Sigmoid colon (tissue), 7 donors: ENCODE measurements around the gene ASAP3. TPM values are rescaled to one million over a fixed set of nuclear protein-coding genes. Genes with fewer than 3 reads are reported as not detected.

ENCODE experiments used
- DNase-seq: peaks from one replicate; pipeline ENCODE4 v3.0.0-alpha.2; 2019
- H3K27ac ChIP-seq, 4 donors: fragments of 200-600 bp; sonication (generic); one replicate each; pipeline ENCODE4 v1.5.1; 2016 to 2019; ENCODE audit warnings: mild to moderate bottlenecking in 1 of 4
- H3K27me3 ChIP-seq, 3 donors: fragments of 200-600 bp; sonication (generic); one replicate each; pipeline ENCODE4 v1.5.1; 2019; ENCODE audit warnings: mild to moderate bottlenecking in 1 of 3
- H3K36me3 ChIP-seq, 4 donors: fragments of 200-600 bp; sonication (generic); one replicate each; pipeline ENCODE4 v1.5.1; 2016 to 2019
- H3K4me1 ChIP-seq, 4 donors: fragments of 200-600 bp; sonication (generic); one replicate each; pipeline ENCODE4 v1.5.1; 2017 to 2019
- H3K4me3 ChIP-seq, 4 donors: fragments of 200-600 bp; sonication (generic); one replicate each; pipeline ENCODE4 v1.5.1; 2017 to 2019; ENCODE audit warnings: mild to moderate bottlenecking in 2 of 4, moderate library complexity in 1 of 4
- H3K9me3 ChIP-seq, 4 donors: fragments of 200-600 bp in 3 of 4; sonication (generic) in 3 of 4; one replicate each; pipeline versions ENCODE4 v1.5.1 to v1.6.1; 2013 to 2019
- EP300 ChIP-seq, 4 donors: sonication (generic); formaldehyde crosslinking; IDR thresholded peaks; one replicate each; pipeline ENCODE4 v1.6.1; 2017; ENCODE audit warnings: antibody characterized with exemption in 4 of 4
- POLR2A ChIP-seq, 2 donors: fragments of 450-650 bp; IDR thresholded peaks; one replicate each; pipeline ENCODE4 v1.6.1; 2016; ENCODE audit warnings: antibody characterized with exemption in 2 of 2, mild to moderate bottlenecking in 2 of 2, moderate library complexity in 2 of 2
- POLR2AphosphoS5 ChIP-seq, 4 donors: sonication (generic); formaldehyde crosslinking; IDR thresholded peaks; one replicate each; pipeline ENCODE4 v1.6.1; 2017; ENCODE audit warnings: antibody characterized with exemption in 4 of 4
- WGBS, 2 donors: extraction: QIAGEN DNeasy Blood & Tissue Kit; methylation state at CpG; one replicate each; pipeline ENCODE4 v1.1.7; 2013; 5-methylcytosine and 5-hydroxymethylcytosine counted together
- intact Hi-C: fragments of 100-400 bp; cut with DNase I; formaldehyde crosslinking; loops from one replicate; pipeline ENCODE4 v1.15.1; 2023
- polyA plus RNA-seq, 3 donors: library from polyadenylated mRNA; stranded (reverse); fragments of 200-250 nt; gene quantifications; one replicate each; pipeline ENCODE4 v1.2.3, GENCODE V29; 2013
- total RNA-seq, 4 donors: library from RNA; depleted of rRNA; stranded (reverse); fragments of >200 nt; gene quantifications; one replicate each; pipeline ENCODE4 v1.1.0, GENCODE V29; 2016
- TF ChIP-seq, protein P1 (sequence below), 4 experiments: fragments of 450-650 bp in 3 of 4; fragments of 200-600 bp in 1 of 4; IDR thresholded peaks; one replicate each; pipeline ENCODE4 v1.5.1; 2016 to 2019; ENCODE audit warnings: antibody characterized with exemption in 4 of 4, mild to moderate bottlenecking in 3 of 4, moderate library complexity in 2 of 4
- donor health status: healthy with polysubstance abuse.
- donor health status: Bipolar disorder and iron deficiency.
- donor health status: healthy.

Gene ASAP3
- total and polyA plus RNA-seq, 7 donors = 20.6 to 51.0 (median 22.5) TPM

DNA sequence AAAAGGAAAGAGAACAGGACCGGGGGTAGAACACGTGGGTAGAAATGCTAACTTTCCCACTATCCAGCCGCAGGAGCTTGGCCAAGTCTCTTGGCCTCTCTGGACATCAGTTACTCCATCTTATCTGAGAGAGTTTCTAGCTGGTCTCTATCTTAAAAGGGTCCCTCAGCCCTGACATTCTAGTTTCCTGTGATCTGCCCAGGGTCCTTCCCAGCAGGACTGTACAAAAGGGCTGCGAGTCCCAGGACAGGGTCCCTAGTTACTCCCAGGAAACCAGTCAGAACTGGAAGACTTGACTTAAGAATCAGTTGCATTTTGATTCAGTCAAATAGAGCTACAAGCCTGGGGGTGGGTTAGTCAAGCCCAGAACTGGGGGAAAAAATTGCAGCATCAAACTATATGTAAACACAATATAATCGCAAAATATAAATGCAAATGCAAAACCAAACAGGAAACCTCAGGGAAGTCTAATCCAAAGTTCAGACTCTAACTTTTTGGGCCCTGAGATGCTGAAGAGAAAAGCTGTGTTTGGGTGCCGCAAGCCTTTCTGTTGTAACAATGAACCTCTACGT is 2.9 kb downstream of the ASAP3 start:
- no peak for DNase-seq
- Histone ChIP-seq H3K27me3 (no peaks in the 10 kb centered on the region), H3K4me1 (peaks cover 0 to 29% (median 17%) of the 10 kb centered on the region in 4 donors), H3K27ac (peak overlapping the region in 1 of 4 donors; percentile 9), H3K4me3 (no peak overlapping the region), H3K36me3 (no peaks in the 10 kb centered on the region), H3K9me3 (no peaks in the 10 kb centered on the region)
- WGBS, 2 donors = 80 to 82% methylated on average over 7 of the region's 7 CpGs
- no peak for TF ChIP-seq EP300 (IDR thresholded peaks at IDR 0.05)
- TF ChIP-seq, protein P1, sequence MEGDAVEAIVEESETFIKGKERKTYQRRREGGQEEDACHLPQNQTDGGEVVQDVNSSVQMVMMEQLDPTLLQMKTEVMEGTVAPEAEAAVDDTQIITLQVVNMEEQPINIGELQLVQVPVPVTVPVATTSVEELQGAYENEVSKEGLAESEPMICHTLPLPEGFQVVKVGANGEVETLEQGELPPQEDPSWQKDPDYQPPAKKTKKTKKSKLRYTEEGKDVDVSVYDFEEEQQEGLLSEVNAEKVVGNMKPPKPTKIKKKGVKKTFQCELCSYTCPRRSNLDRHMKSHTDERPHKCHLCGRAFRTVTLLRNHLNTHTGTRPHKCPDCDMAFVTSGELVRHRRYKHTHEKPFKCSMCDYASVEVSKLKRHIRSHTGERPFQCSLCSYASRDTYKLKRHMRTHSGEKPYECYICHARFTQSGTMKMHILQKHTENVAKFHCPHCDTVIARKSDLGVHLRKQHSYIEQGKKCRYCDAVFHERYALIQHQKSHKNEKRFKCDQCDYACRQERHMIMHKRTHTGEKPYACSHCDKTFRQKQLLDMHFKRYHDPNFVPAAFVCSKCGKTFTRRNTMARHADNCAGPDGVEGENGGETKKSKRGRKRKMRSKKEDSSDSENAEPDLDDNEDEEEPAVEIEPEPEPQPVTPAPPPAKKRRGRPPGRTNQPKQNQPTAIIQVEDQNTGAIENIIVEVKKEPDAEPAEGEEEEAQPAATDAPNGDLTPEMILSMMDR (IDR thresholded peaks at IDR 0.05) = no peak
- no peak for TF ChIP-seq POLR2AphosphoS5 (IDR thresholded peaks at IDR 0.05)
- no peak for TF ChIP-seq POLR2A (IDR thresholded peaks at IDR 0.05)
- intact Hi-C loops = loop anchor here (5.0 kb wide), 2 partner anchors 51 to 134 kb away; partner anchors contain the start of gene E2F2

DNA sequence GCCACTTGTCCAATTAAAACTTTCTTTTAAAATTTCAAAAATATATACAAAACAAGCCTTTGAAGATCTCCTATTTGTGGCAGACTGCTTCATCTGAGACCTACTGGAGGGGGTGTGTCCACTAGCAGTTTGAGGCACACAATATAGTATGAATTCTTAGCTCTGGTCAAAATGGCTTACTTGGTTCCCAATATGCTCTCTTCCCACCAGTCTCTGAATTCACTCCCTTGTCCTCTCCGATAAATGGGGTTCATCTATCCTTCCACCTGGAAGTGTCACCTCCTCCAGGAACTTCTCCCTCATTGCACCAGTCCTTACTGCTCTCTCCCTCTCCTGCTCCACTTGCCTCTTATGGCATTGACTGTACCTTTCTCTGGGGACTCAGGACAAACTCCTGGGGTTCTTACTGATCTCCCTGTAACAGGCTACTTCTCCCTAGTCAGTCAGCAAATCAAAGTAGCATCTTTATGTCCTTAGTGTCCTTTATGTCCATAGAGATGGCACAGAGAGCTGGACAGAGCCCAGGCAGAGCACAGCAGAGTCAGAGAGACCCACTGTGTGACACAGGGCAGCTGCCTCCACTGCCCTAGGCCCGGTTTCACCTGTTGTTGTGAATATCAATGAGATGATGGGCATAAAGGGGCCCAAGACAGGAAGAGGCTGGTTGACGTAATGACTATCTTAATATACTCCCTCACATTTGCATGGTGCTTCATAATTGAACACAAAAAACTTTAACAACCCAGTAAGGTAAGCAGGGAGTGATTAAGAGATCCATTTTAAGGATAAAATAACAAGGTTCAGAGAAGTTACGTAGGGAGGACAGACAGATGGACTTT is 3.6 kb downstream of the ASAP3 start:
- Histone ChIP-seq H3K27ac (peak overlapping the region in 1 of 4 donors; percentile 45), H3K4me3 (no peak overlapping the region), H3K27me3 (no peaks in the 10 kb centered on the region), H3K36me3 (no peaks in the 10 kb centered on the region), H3K9me3 (no peaks in the 10 kb centered on the region), H3K4me1 (peaks cover 0 to 34% (median 17%) of the 10 kb centered on the region in 4 donors)
- TF ChIP-seq, protein P1 (IDR thresholded peaks at IDR 0.05) = no peak
- TF ChIP-seq EP300 (IDR thresholded peaks at IDR 0.05) = no peak
- no peak for TF ChIP-seq POLR2AphosphoS5 (IDR thresholded peaks at IDR 0.05)
- no peak for TF ChIP-seq POLR2A (IDR thresholded peaks at IDR 0.05)
- WGBS, 2 donors = 84 to 85% methylated on average over 4 of the region's 4 CpGs
- no peak for DNase-seq
- intact Hi-C loops = loop anchor here (5.0 kb wide), 2 partner anchors 52 to 133 kb away; partner anchors contain the start of gene E2F2

DNA sequence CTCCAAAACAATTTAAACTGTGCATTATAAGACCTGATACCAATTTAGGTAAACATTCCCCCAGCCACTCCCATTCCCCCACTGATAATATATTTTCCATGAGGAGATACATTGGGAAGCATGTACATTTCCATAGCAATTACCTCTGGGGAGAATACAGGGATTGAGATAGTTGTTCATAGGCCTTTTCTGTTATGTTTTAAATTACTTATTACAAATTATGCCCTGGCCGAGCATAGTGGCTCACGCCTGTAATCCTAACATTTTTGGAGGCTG is 4.4 kb downstream of the ASAP3 start:
- TF ChIP-seq, protein P1 (IDR thresholded peaks at IDR 0.05) = no peak
- no peak for TF ChIP-seq EP300 (IDR thresholded peaks at IDR 0.05)
- no peak for TF ChIP-seq POLR2A (IDR thresholded peaks at IDR 0.05)
- no peak for TF ChIP-seq POLR2AphosphoS5 (IDR thresholded peaks at IDR 0.05)
- H3K4me1 ChIP-seq = peaks cover 0 to 36% (median 17%) of the 10 kb centered on the region in 4 donors
- H3K27ac ChIP-seq = peak overlapping the region in 3 of 4 donors; percentile 7 to 45 (median 33)

DNA sequence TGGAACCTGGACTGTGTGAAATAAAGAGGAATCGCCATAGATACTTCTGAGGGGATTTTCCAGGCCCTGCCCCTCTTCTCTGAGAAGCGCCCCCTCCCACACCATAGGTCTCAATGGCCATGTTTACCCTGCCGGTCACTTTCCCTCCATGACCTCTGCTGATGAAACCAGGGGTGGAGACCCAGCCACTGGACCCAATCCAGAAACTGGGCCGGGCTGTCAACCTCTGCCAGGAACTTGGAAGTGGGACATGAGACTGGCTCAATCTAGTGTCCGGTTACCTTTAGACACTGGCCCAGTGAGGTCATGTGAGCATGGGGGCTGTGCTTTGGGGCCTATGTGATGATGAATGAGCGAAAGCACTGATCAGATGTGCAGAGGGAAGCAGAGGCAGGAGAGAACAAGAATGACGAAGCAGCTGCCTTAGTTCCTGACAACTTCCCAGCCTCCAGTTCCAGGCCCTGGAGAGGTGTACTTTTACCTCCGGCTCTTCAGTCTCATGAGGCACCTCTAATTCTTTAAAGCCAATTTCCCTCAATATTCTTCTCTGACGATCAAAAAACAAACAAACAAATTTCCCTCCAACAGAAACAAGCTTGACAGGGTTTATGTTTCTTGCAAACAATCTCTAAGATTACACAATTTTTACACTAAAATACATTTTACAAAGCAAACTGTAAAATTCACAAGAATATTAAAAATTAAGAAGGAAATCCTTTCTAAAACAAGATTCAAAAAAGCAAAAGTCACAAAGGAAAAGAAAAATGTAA is 4.9 kb downstream of the ASAP3 start:
- Histone ChIP-seq H3K27ac (peak overlapping the region in 3 of 4 donors; percentile 7 to 45 (median 33)), H3K9me3 (no peaks in the 10 kb centered on the region), H3K4me1 (peaks cover 0 to 37% (median 17%) of the 10 kb centered on the region in 4 donors), H3K36me3 (no peaks in the 10 kb centered on the region), H3K27me3 (no peaks in the 10 kb centered on the region), H3K4me3 (no peak overlapping the region)
- 45 to 72% methylated on average over 9 of the region's 9 CpGs for WGBS, 2 donors
- DNase-seq = peak; percentile 86
- TF ChIP-seq POLR2A (IDR thresholded peaks at IDR 0.05) (no peak), POLR2AphosphoS5 (IDR thresholded peaks at IDR 0.05) (peak in 1 of 4 donors; percentile 48), EP300 (IDR thresholded peaks at IDR 0.05) (no peak)
- TF ChIP-seq, protein P1 (IDR thresholded peaks at IDR 0.05) = no peak
- intact Hi-C loops = no loop called here

More for the DNA sequence above, 4.4 kb downstream of the ASAP3 start:
- H3K27me3 ChIP-seq = no peaks in the 10 kb centered on the region
- H3K9me3 ChIP-seq = no peaks in the 10 kb centered on the region
- WGBS, 2 donors = 84 to 87% methylated on average over 2 of the region's 2 CpGs
- no peaks in the 10 kb centered on the region for H3K36me3 ChIP-seq
- DNase-seq = no peak
- no peak overlapping the region for H3K4me3 ChIP-seq
- intact Hi-C loops = no loop called here
